Measurements from ENCODE around the gene OR10R2.

- no peak for TF ChIP-seq CSDC2 (CRISPR knock-in tag; IDR thresholded peaks at IDR 0.05)
- TF ChIP-seq PATZ1 (CRISPR knock-in tag; IDR thresholded peaks at IDR 0.05; ENCODE audit: borderline replicate concordance): no peak
- TF ChIP-seq ARNTL (CRISPR knock-in tag; IDR thresholded peaks at IDR 0.05; ENCODE audit: borderline replicate concordance, low read depth): no peak
- no peak for TF ChIP-seq ESRRG (CRISPR knock-in tag; IDR thresholded peaks at IDR 0.05)
- TF ChIP-seq CSRNP3 (CRISPR knock-in tag; IDR thresholded peaks at IDR 0.05): no peak
- no peak for TF ChIP-seq ZNF8 (CRISPR knock-in tag; IDR thresholded peaks at IDR 0.05)
- no peak for TF ChIP-seq ZNF565 (CRISPR knock-in tag; conservative IDR thresholded peaks at IDR 0.05; ENCODE audit: low read depth)
- no peak for TF ChIP-seq OSR1 (CRISPR knock-in tag; IDR thresholded peaks at IDR 0.05)
- no peak for TF ChIP-seq TCF4 (CRISPR knock-in tag; IDR thresholded peaks at IDR 0.05; ENCODE audit: borderline replicate concordance)
- no peak for TF ChIP-seq ZFP3 (CRISPR knock-in tag; IDR thresholded peaks at IDR 0.05)
- no peak for TF ChIP-seq TOX (CRISPR knock-in tag; IDR thresholded peaks at IDR 0.05; ENCODE audit: borderline replicate concordance)
- TF ChIP-seq ZFP30 (CRISPR knock-in tag; IDR thresholded peaks at IDR 0.05): no peak
- no peak for TF ChIP-seq ISL1 (CRISPR knock-in tag; IDR thresholded peaks at IDR 0.05)
These were observed 17.5 kb upstream of the OR10R2 start for GRCh38 chr1:158454537-158454936.

All from SK-N-SH treated with all-trans-retinoic acid at 6 μM for 48 hours (cell line).